ENCODE measurements around the gene LPP. TPM values are rescaled to one million over a fixed set of nuclear protein-coding genes. Genes with fewer than 3 reads are reported as not detected.

Gene LPP
- total RNA-seq, 1 experiment from 2014 or later, result 32.6 TPM

GRCh38 chr3:188299068-188299467 is 145.1 kb downstream of the LPP start:
- no peak for DNase-seq (ENCODE audit: low read depth)

- no peak for DNase-seq (ENCODE audit: low read depth)
These were observed 145.8 kb downstream of the LPP start for GRCh38 chr3:188299708-188300107.

GRCh38 chr3:188301147-188301546 is 147.2 kb downstream of the LPP start:
- no peak for DNase-seq (ENCODE audit: low read depth)

- no peak for DNase-seq (ENCODE audit: low read depth)
These were observed 149.4 kb downstream of the LPP start for GRCh38 chr3:188303286-188303799.

- DNase-seq (ENCODE audit: low read depth), result no peak
These were observed 149.9 kb downstream of the LPP start for GRCh38 chr3:188303823-188304222.

- DNase-seq (ENCODE audit: low read depth), result no peak
These were observed 150.5 kb downstream of the LPP start for GRCh38 chr3:188304501-188304900.

- no peak for DNase-seq (ENCODE audit: low read depth)
These were observed 151.3 kb downstream of the LPP start for GRCh38 chr3:188305220-188305619.

- DNase-seq (ENCODE audit: low read depth), result no peak
These were observed 152.6 kb downstream of the LPP start for GRCh38 chr3:188306435-188307005.

GRCh38 chr3:188309437-188310269 is 155.7 kb downstream of the LPP start:
- no peak for DNase-seq (ENCODE audit: low read depth)

- DNase-seq (ENCODE audit: low read depth), result no peak
These were observed 156.3 kb downstream of the LPP start for GRCh38 chr3:188310270-188310710.

- no peak for DNase-seq (ENCODE audit: low read depth)
These were observed 161.6 kb downstream of the LPP start for GRCh38 chr3:188315553-188315952.

GRCh38 chr3:188316021-188316722 is 162.2 kb downstream of the LPP start:
- no peak for DNase-seq (ENCODE audit: low read depth)

GRCh38 chr3:188316723-188317070 is 162.7 kb downstream of the LPP start:
- DNase-seq (ENCODE audit: low read depth), result no peak

- DNase-seq (ENCODE audit: low read depth), result peak; percentile 61
These were observed 165.6 kb downstream of the LPP start for GRCh38 chr3:188319569-188319968.

- DNase-seq (ENCODE audit: low read depth), result peak; percentile 93
These were observed 166.8 kb downstream of the LPP start for GRCh38 chr3:188320757-188321156.

- no peak for DNase-seq (ENCODE audit: low read depth)
These were observed 167.3 kb downstream of the LPP start for GRCh38 chr3:188321258-188321657.

- no peak for DNase-seq (ENCODE audit: low read depth)
These were observed 168.4 kb downstream of the LPP start for GRCh38 chr3:188322135-188322887.

GRCh38 chr3:188323067-188323842 is 169.3 kb downstream of the LPP start:
- no peak for DNase-seq (ENCODE audit: low read depth)

- peak; percentile 60 for DNase-seq (ENCODE audit: low read depth)
These were observed 172.2 kb downstream of the LPP start for GRCh38 chr3:188326111-188326510.

- no peak for DNase-seq (ENCODE audit: low read depth)
These were observed 173.0 kb downstream of the LPP start for GRCh38 chr3:188326968-188327367.

GRCh38 chr3:188327433-188327832 is 173.5 kb downstream of the LPP start:
- no peak for DNase-seq (ENCODE audit: low read depth)

All from M059J (cell line).